Measurements from ENCODE around the gene CLEC2D.

Gene CLEC2D

GRCh38 chr12:9634969-9635754 lies 34.4 kb upstream of the CLEC2D start:
- no peak overlapping the region for H3K4me2 ChIP-seq (ENCODE audit: low read length)
- H4K8ac ChIP-seq (ENCODE audit: low read depth, low read length) = no peak overlapping the region
- no peak overlapping the region for H2BK15ac ChIP-seq (replicated peaks; ENCODE audit: low read depth)
- H3K18ac ChIP-seq (ENCODE audit: low read length) = no peak overlapping the region
- H3K4me3 ChIP-seq (ENCODE audit: low read length) = no peak overlapping the region
- no peaks in the 10 kb centered on the region for H3K79me1 ChIP-seq (ENCODE audit: low read length)
- H3K56ac ChIP-seq (ENCODE audit: low read length) = no peak overlapping the region
- H2BK120ac ChIP-seq (ENCODE audit: low read depth, low read length) = no peak overlapping the region
- no peaks in the 10 kb centered on the region for H3K27me3 ChIP-seq (ENCODE audit: insufficient read depth, low read length, poor library complexity)
- no CpG with 5 or more reads among the region's 2 CpGs for WGBS (ENCODE audit: extremely low coverage, insufficient coverage, low lambda C conversion rate)
- H3K36me3 ChIP-seq (ENCODE audit: control insufficient read depth, insufficient read depth, low read length) = no peaks in the 10 kb centered on the region
- no peak for DNase-seq
- no peak overlapping the region for H3K9ac ChIP-seq (ENCODE audit: low read length)
- H3K79me2 ChIP-seq (ENCODE audit: control insufficient read depth, insufficient read depth, low read length) = no peaks in the 10 kb centered on the region
- no peak overlapping the region for H3K4ac ChIP-seq (ENCODE audit: low read depth, low read length)
- no peaks in the 10 kb centered on the region for H3K4me1 ChIP-seq (ENCODE audit: control insufficient read depth, low read depth, low read length)
- no peak overlapping the region for H3K23ac ChIP-seq (ENCODE audit: low read length)
- no peak overlapping the region for H2AK5ac ChIP-seq (ENCODE audit: low read length)
- H3K27ac ChIP-seq (ENCODE audit: low read depth, low read length) = no peak overlapping the region
- H2BK5ac ChIP-seq (ENCODE audit: low read length) = no peak overlapping the region
- H4K5ac ChIP-seq (ENCODE audit: low read length) = no peak overlapping the region

GRCh38 chr12:9636150-9636850 lies 33.2 kb upstream of the CLEC2D start:
- Histone ChIP-seq H3K79me2 (ENCODE audit: control insufficient read depth, insufficient read depth, low read length) (no peaks in the 10 kb centered on the region), H3K27ac (ENCODE audit: low read depth, low read length) (no peak overlapping the region)
- no CpG with 5 or more reads among the region's 4 CpGs for WGBS (ENCODE audit: extremely low coverage, insufficient coverage, low lambda C conversion rate)

DNA sequence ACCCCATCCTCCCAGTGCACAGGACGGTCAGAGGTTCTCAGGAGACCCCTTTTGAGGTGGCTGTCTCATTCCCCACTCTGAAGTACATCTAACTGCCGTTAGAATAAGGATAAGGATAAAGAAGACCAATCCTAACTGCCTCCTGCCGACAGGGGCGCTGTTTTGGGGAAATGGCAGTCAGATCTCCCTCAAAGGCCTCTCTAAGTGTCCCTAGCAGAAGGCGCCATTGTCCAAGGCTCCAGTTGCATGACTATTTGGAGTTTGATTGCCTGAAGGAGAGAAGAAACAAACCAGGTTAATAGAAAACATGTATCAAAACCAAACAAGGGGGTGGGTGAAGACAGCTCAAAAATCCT lies 32.7 kb upstream of the CLEC2D start:
- Histone ChIP-seq H3K79me2 (ENCODE audit: control insufficient read depth, insufficient read depth, low read length) (no peaks in the 10 kb centered on the region), H3K4me3 (ENCODE audit: low read length) (no peak overlapping the region), H3K27ac (ENCODE audit: low read depth, low read length) (no peak overlapping the region), H3K4ac (ENCODE audit: low read depth, low read length) (no peak overlapping the region), H3K4me1 (ENCODE audit: control insufficient read depth, low read depth, low read length) (no peaks in the 10 kb centered on the region), H3K18ac (ENCODE audit: low read length) (no peak overlapping the region), H3K27me3 (ENCODE audit: insufficient read depth, low read length, poor library complexity) (no peaks in the 10 kb centered on the region), H4K8ac (ENCODE audit: low read depth, low read length) (no peak overlapping the region), H3K23ac (ENCODE audit: low read length) (no peak overlapping the region), H3K79me1 (ENCODE audit: low read length) (no peaks in the 10 kb centered on the region), H2BK15ac (replicated peaks; ENCODE audit: low read depth) (no peak overlapping the region), H3K4me2 (ENCODE audit: low read length) (no peak overlapping the region), H3K56ac (ENCODE audit: low read length) (no peak overlapping the region), H4K5ac (ENCODE audit: low read length) (no peak overlapping the region), H2AK5ac (ENCODE audit: low read length) (no peak overlapping the region), H2BK5ac (ENCODE audit: low read length) (no peak overlapping the region), H2BK120ac (ENCODE audit: low read depth, low read length) (no peak overlapping the region), H3K36me3 (ENCODE audit: control insufficient read depth, insufficient read depth, low read length) (no peaks in the 10 kb centered on the region), H3K9ac (ENCODE audit: low read length) (no peak overlapping the region)
- DNase-seq = no peak
- WGBS (ENCODE audit: extremely low coverage, insufficient coverage, low lambda C conversion rate) = no CpG with 5 or more reads among the region's 5 CpGs

More at GRCh38 chr12:9636150-9636850, 33.2 kb upstream of the CLEC2D start:
- H3K27me3 ChIP-seq (ENCODE audit: insufficient read depth, low read length, poor library complexity) = no peaks in the 10 kb centered on the region
- no peaks in the 10 kb centered on the region for H3K36me3 ChIP-seq (ENCODE audit: control insufficient read depth, insufficient read depth, low read length)
- H3K4me1 ChIP-seq (ENCODE audit: control insufficient read depth, low read depth, low read length) = no peaks in the 10 kb centered on the region
- no peak overlapping the region for H3K56ac ChIP-seq (ENCODE audit: low read length)
- H3K18ac ChIP-seq (ENCODE audit: low read length) = no peak overlapping the region
- H3K4me2 ChIP-seq (ENCODE audit: low read length) = no peak overlapping the region
- H4K8ac ChIP-seq (ENCODE audit: low read depth, low read length) = no peak overlapping the region
- DNase-seq = no peak
- H4K5ac ChIP-seq (ENCODE audit: low read length) = no peak overlapping the region
- no peak overlapping the region for H3K4ac ChIP-seq (ENCODE audit: low read depth, low read length)
- H3K79me1 ChIP-seq (ENCODE audit: low read length) = no peaks in the 10 kb centered on the region
- H3K23ac ChIP-seq (ENCODE audit: low read length) = no peak overlapping the region
- H2BK120ac ChIP-seq (ENCODE audit: low read depth, low read length) = no peak overlapping the region
- no peak overlapping the region for H3K4me3 ChIP-seq (ENCODE audit: low read length)
- no peak overlapping the region for H2AK5ac ChIP-seq (ENCODE audit: low read length)
- H2BK15ac ChIP-seq (replicated peaks; ENCODE audit: low read depth) = no peak overlapping the region
- no peak overlapping the region for H3K9ac ChIP-seq (ENCODE audit: low read length)
- no peak overlapping the region for H2BK5ac ChIP-seq (ENCODE audit: low read length)

DNA sequence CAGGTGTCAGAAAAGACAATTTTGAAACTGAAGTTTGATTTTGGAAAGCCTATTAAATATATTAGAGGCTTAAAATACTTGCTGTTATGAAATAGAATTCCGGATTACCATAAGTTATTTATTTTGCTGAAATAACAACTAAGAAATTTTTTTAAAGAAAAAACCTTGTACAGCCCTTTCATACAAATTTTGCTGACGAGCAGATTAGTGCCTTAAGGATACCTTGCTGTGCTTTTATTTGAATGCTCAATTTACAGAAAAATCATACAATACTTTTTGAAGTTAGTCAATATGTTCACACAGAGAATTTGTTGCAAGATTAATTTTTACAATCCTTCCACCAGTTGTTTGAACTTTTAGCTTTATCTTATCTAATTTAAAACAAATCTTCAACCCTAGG lies 29.5 kb upstream of the CLEC2D start:
- no peak for DNase-seq
- H3K9ac ChIP-seq (ENCODE audit: low read length) = no peak overlapping the region
- no peak overlapping the region for H2BK5ac ChIP-seq (ENCODE audit: low read length)
- H3K36me3 ChIP-seq (ENCODE audit: control insufficient read depth, insufficient read depth, low read length) = no peaks in the 10 kb centered on the region
- H4K5ac ChIP-seq (ENCODE audit: low read length) = no peak overlapping the region
- no peaks in the 10 kb centered on the region for H3K79me1 ChIP-seq (ENCODE audit: low read length)
- no peak overlapping the region for H2BK15ac ChIP-seq (replicated peaks; ENCODE audit: low read depth)
- H4K8ac ChIP-seq (ENCODE audit: low read depth, low read length) = no peak overlapping the region
- H3K18ac ChIP-seq (ENCODE audit: low read length) = no peak overlapping the region
- H2BK120ac ChIP-seq (ENCODE audit: low read depth, low read length) = no peak overlapping the region
- WGBS (ENCODE audit: extremely low coverage, insufficient coverage, low lambda C conversion rate) = no CpG with 5 or more reads among the region's 2 CpGs
- no peak overlapping the region for H3K4me2 ChIP-seq (ENCODE audit: low read length)
- H3K27me3 ChIP-seq (ENCODE audit: insufficient read depth, low read length, poor library complexity) = no peaks in the 10 kb centered on the region
- no peaks in the 10 kb centered on the region for H3K79me2 ChIP-seq (ENCODE audit: control insufficient read depth, insufficient read depth, low read length)
- H3K4ac ChIP-seq (ENCODE audit: low read depth, low read length) = no peak overlapping the region
- H3K56ac ChIP-seq (ENCODE audit: low read length) = no peak overlapping the region
- no peak overlapping the region for H3K23ac ChIP-seq (ENCODE audit: low read length)
- no peak overlapping the region for H2AK5ac ChIP-seq (ENCODE audit: low read length)
- no peak overlapping the region for H3K4me3 ChIP-seq (ENCODE audit: low read length)
- no peak overlapping the region for H3K27ac ChIP-seq (ENCODE audit: low read depth, low read length)
- no peaks in the 10 kb centered on the region for H3K4me1 ChIP-seq (ENCODE audit: control insufficient read depth, low read depth, low read length)

GRCh38 chr12:9642606-9643265 lies 26.8 kb upstream of the CLEC2D start:
- no peak overlapping the region for H3K23ac ChIP-seq (ENCODE audit: low read length)
- no peak overlapping the region for H2AK5ac ChIP-seq (ENCODE audit: low read length)
- no peaks in the 10 kb centered on the region for H3K27me3 ChIP-seq (ENCODE audit: insufficient read depth, low read length, poor library complexity)
- H2BK5ac ChIP-seq (ENCODE audit: low read length) = no peak overlapping the region
- H3K79me1 ChIP-seq (ENCODE audit: low read length) = no peaks in the 10 kb centered on the region
- no CpG with 5 or more reads among the region's 15 CpGs for WGBS (ENCODE audit: extremely low coverage, insufficient coverage, low lambda C conversion rate)
- H4K5ac ChIP-seq (ENCODE audit: low read length) = no peak overlapping the region
- H3K36me3 ChIP-seq (ENCODE audit: control insufficient read depth, insufficient read depth, low read length) = no peaks in the 10 kb centered on the region
- H3K4me1 ChIP-seq (ENCODE audit: control insufficient read depth, low read depth, low read length) = peaks cover 1% of the 10 kb centered on the region
- no peak overlapping the region for H2BK15ac ChIP-seq (replicated peaks; ENCODE audit: low read depth)
- H3K79me2 ChIP-seq (ENCODE audit: control insufficient read depth, insufficient read depth, low read length) = no peaks in the 10 kb centered on the region
- no peak overlapping the region for H3K4me3 ChIP-seq (ENCODE audit: low read length)
- no peak overlapping the region for H3K4ac ChIP-seq (ENCODE audit: low read depth, low read length)
- H3K18ac ChIP-seq (ENCODE audit: low read length) = no peak overlapping the region
- no peak overlapping the region for H2BK120ac ChIP-seq (ENCODE audit: low read depth, low read length)
- H3K9ac ChIP-seq (ENCODE audit: low read length) = no peak overlapping the region
- H3K27ac ChIP-seq (ENCODE audit: low read depth, low read length) = no peak overlapping the region
- DNase-seq = no peak
- no peak overlapping the region for H3K56ac ChIP-seq (ENCODE audit: low read length)
- no peak overlapping the region for H3K4me2 ChIP-seq (ENCODE audit: low read length)
- H4K8ac ChIP-seq (ENCODE audit: low read depth, low read length) = no peak overlapping the region
